Panc1 (cell line): Measurements from ENCODE around the gene CYP4A11.

Experiments used
- CTCF ChIP-seq: fragments of 450-650 bp; IDR thresholded peaks from 2 replicates; pipeline ENCODE4 v1.5.1; 2017; ENCODE audit warnings: mild to moderate bottlenecking
- POLR2AphosphoS5 ChIP-seq: IDR thresholded peaks from 2 replicates; pipeline ENCODE4 v1.6.1; 2012; ENCODE audit warnings: mild to moderate bottlenecking, low read depth, low read length, moderate library complexity
- REST ChIP-seq, 2 experiments: IDR thresholded peaks; 2 replicates each; pipeline ENCODE4 v1.6.1; 2011 to 2012; ENCODE audit warnings: low read depth in 2 of 2, control low read depth in 1 of 2, low read length in 1 of 2, mild to moderate bottlenecking in 1 of 2, moderate library complexity in 1 of 2; ENCODE audit not compliant: insufficient read depth in 1 of 2

- no peak for TF ChIP-seq POLR2AphosphoS5
- no peak for TF ChIP-seq CTCF
- no peak for TF ChIP-seq REST (IDR thresholded peaks at IDR 0.05; ENCODE audit: insufficient read depth in 1 of 2, low read depth in 2 of 2, low read length in 1 of 2)
Measured at GRCh38 chr1:46937270-46937669, 4.0 kb downstream of the CYP4A11 start.
